Sigmoid colon (tissue), 7 donors: Measurements from ENCODE around the gene IRX3. TPM values are rescaled to one million over a fixed set of nuclear protein-coding genes. Genes with fewer than 3 reads are reported as not detected.

ENCODE experiments used
- DNase-seq: peaks from one replicate; pipeline ENCODE4 v3.0.0-alpha.2; 2019
- H3K27ac ChIP-seq, 4 donors: fragments of 200-600 bp; sonication (generic); one replicate each; pipeline ENCODE4 v1.5.1; 2016 to 2019; ENCODE audit warnings: mild to moderate bottlenecking in 1 of 4
- H3K27me3 ChIP-seq, 3 donors: fragments of 200-600 bp; sonication (generic); one replicate each; pipeline ENCODE4 v1.5.1; 2019; ENCODE audit warnings: mild to moderate bottlenecking in 1 of 3
- H3K36me3 ChIP-seq, 4 donors: fragments of 200-600 bp; sonication (generic); one replicate each; pipeline ENCODE4 v1.5.1; 2016 to 2019
- H3K4me1 ChIP-seq, 4 donors: fragments of 200-600 bp; sonication (generic); one replicate each; pipeline ENCODE4 v1.5.1; 2017 to 2019
- H3K4me3 ChIP-seq, 4 donors: fragments of 200-600 bp; sonication (generic); one replicate each; pipeline ENCODE4 v1.5.1; 2017 to 2019; ENCODE audit warnings: mild to moderate bottlenecking in 2 of 4, moderate library complexity in 1 of 4
- H3K9me3 ChIP-seq, 4 donors: fragments of 200-600 bp in 3 of 4; sonication (generic) in 3 of 4; one replicate each; pipeline versions ENCODE4 v1.5.1 to v1.6.1; 2013 to 2019
- EP300 ChIP-seq, 4 donors: sonication (generic); formaldehyde crosslinking; IDR thresholded peaks; one replicate each; pipeline ENCODE4 v1.6.1; 2017; ENCODE audit warnings: antibody characterized with exemption in 4 of 4
- POLR2A ChIP-seq, 2 donors: fragments of 450-650 bp; IDR thresholded peaks; one replicate each; pipeline ENCODE4 v1.6.1; 2016; ENCODE audit warnings: antibody characterized with exemption in 2 of 2, mild to moderate bottlenecking in 2 of 2, moderate library complexity in 2 of 2
- POLR2AphosphoS5 ChIP-seq, 4 donors: sonication (generic); formaldehyde crosslinking; IDR thresholded peaks; one replicate each; pipeline ENCODE4 v1.6.1; 2017; ENCODE audit warnings: antibody characterized with exemption in 4 of 4
- WGBS, 2 donors: extraction: QIAGEN DNeasy Blood & Tissue Kit; methylation state at CpG; one replicate each; pipeline ENCODE4 v1.1.7; 2013; 5-methylcytosine and 5-hydroxymethylcytosine counted together
- intact Hi-C: fragments of 100-400 bp; cut with DNase I; formaldehyde crosslinking; loops from one replicate; pipeline ENCODE4 v1.15.1; 2023
- polyA plus RNA-seq, 3 donors: library from polyadenylated mRNA; stranded (reverse); fragments of 200-250 nt; gene quantifications; one replicate each; pipeline ENCODE4 v1.2.3, GENCODE V29; 2013
- total RNA-seq, 4 donors: library from RNA; depleted of rRNA; stranded (reverse); fragments of >200 nt; gene quantifications; one replicate each; pipeline ENCODE4 v1.1.0, GENCODE V29; 2016
- TF ChIP-seq, protein P1 (sequence below), 4 experiments: fragments of 450-650 bp in 3 of 4; fragments of 200-600 bp in 1 of 4; IDR thresholded peaks; one replicate each; pipeline ENCODE4 v1.5.1; 2016 to 2019; ENCODE audit warnings: antibody characterized with exemption in 4 of 4, mild to moderate bottlenecking in 3 of 4, moderate library complexity in 2 of 4
- donor health status: healthy with polysubstance abuse.
- donor health status: Bipolar disorder and iron deficiency.
- donor health status: healthy.

The IRX3 gene
- total and polyA plus RNA-seq, 7 donors = 0.10 to 0.33 (median 0.27) TPM; not detected in 4

DNA sequence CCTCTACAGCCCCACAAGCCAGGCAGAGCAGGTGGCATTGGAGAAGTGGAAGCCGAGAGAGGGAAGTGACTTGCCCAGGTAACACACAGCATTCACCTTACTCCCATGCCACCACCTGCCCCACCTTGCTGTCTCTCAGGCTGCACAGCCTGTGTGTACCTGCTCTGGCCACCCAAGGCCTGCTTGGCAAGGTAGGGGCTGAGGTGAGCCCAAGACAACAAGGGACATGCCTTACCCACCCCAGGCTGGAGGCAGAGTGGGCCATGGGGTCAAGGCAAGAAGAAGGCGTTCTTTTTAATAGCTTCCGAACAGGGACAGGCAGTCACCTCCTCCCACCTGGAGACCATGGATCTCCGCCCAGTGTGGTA, 40.1 kb downstream of the IRX3 start:
- intact Hi-C loops = no loop called here

DNA sequence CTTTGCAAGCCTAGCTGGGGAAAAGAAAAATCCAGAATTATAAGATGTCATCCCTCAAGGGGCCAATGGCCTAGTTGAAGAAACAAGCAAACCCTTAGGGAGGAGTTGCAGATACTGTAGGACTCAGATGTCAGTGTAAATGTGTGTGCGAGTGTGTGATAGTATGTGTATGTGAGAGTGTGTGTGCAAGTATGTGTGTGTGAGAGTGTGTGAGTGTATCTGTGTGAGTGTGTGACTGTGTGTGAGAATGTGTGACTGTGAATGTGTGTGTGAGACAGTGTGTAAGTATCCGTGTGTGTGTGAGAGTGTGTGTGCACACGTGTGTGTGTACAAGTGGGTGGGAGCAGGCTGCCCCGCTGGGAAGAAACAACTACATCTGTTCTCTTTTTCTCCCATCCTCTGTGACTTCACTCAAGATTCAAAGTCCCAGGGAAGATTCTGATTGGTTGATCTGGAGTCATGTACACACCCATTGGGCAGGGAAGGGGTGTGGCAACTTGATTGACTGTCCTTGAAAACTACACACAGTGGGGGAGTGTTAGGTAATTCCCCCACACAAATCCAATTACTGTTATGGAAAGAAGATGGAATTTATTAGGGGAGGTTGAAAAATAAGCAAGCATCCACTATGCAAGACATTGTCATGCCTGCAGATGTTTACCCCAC, 40.7 kb downstream of the IRX3 start:
- Histone ChIP-seq H3K36me3 (no peaks in the 10 kb centered on the region), H3K4me3 (no peak overlapping the region), H3K27ac (no peak overlapping the region), H3K27me3 (peaks cover 0 to 15% (median 0%) of the 10 kb centered on the region in 3 donors), H3K9me3 (no peaks in the 10 kb centered on the region), H3K4me1 (no peaks in the 10 kb centered on the region)
- intact Hi-C loops = no loop called here
- TF ChIP-seq POLR2A (IDR thresholded peaks at IDR 0.05) (no peak), EP300 (IDR thresholded peaks at IDR 0.05) (no peak), POLR2AphosphoS5 (IDR thresholded peaks at IDR 0.05) (no peak)
- TF ChIP-seq, protein P1, sequence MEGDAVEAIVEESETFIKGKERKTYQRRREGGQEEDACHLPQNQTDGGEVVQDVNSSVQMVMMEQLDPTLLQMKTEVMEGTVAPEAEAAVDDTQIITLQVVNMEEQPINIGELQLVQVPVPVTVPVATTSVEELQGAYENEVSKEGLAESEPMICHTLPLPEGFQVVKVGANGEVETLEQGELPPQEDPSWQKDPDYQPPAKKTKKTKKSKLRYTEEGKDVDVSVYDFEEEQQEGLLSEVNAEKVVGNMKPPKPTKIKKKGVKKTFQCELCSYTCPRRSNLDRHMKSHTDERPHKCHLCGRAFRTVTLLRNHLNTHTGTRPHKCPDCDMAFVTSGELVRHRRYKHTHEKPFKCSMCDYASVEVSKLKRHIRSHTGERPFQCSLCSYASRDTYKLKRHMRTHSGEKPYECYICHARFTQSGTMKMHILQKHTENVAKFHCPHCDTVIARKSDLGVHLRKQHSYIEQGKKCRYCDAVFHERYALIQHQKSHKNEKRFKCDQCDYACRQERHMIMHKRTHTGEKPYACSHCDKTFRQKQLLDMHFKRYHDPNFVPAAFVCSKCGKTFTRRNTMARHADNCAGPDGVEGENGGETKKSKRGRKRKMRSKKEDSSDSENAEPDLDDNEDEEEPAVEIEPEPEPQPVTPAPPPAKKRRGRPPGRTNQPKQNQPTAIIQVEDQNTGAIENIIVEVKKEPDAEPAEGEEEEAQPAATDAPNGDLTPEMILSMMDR (IDR thresholded peaks at IDR 0.05) = no peak
- DNase-seq = no peak
- WGBS, 2 donors = 83 to 96% methylated on average over 4 of the region's 4 CpGs

More for the DNA sequence above, 40.1 kb downstream of the IRX3 start:
- no peak overlapping the region for H3K27ac ChIP-seq
- no peaks in the 10 kb centered on the region for H3K9me3 ChIP-seq
- no peak for DNase-seq
- H3K27me3 ChIP-seq = peaks cover 0 to 15% (median 0%) of the 10 kb centered on the region in 3 donors
- 87 to 93% methylated on average over 4 of the region's 4 CpGs for WGBS, 2 donors
- no peak for TF ChIP-seq POLR2AphosphoS5 (IDR thresholded peaks at IDR 0.05)
- TF ChIP-seq, protein P1 (IDR thresholded peaks at IDR 0.05) = no peak
- no peak for TF ChIP-seq EP300 (IDR thresholded peaks at IDR 0.05)
- TF ChIP-seq POLR2A (IDR thresholded peaks at IDR 0.05) = no peak
- no peaks in the 10 kb centered on the region for H3K36me3 ChIP-seq
- H3K4me1 ChIP-seq = no peaks in the 10 kb centered on the region
- no peak overlapping the region for H3K4me3 ChIP-seq

DNA sequence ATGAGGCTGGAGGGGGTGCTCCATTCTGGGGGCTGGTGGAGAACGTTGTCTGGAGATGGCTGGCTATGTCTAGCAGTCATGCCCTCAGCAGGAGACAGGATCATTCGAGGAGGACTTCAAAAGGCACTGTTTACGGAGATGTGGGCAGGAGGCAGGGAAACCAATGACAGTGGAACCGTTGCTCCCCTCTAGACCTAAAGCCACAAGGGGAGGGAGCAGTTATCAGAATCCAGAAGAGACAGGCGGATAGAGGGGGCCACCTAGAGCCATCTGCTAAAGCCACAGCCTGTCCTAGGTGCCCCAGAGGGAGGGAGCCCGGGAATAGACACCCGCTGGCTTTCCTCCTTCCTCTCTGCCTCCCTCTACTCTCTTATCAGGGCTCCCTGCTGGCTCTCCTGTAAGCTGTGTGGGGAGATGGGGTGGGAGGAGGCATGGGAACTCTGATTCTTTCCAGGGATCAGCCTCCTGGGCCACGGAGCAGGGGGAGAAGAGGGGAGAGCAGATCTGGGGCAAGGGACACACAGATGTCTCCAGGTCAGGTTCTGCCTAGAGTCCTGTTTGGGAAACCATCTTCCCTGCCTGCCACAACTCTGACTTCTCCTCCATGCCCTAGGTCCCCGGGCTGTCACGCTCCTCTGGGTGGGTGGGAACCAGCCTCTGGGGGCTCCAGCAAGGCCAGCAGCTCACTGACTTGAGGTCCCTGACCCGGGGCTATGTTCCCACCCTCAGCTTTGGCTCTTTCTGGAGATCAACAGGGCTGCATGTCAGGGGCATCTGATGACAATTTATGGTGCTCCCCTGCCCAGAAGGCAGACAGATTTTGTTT, 42.3 kb downstream of the IRX3 start:
- H3K27me3 ChIP-seq = peaks cover 0 to 15% (median 0%) of the 10 kb centered on the region in 3 donors
- H3K9me3 ChIP-seq = no peaks in the 10 kb centered on the region
- H3K4me3 ChIP-seq = no peak overlapping the region
- 39 to 43% methylated on average over 11 of the region's 11 CpGs for WGBS, 2 donors
- no peaks in the 10 kb centered on the region for H3K4me1 ChIP-seq
- no peaks in the 10 kb centered on the region for H3K36me3 ChIP-seq
- no peak overlapping the region for H3K27ac ChIP-seq
- intact Hi-C loops = no loop called here
- TF ChIP-seq, protein P1 (IDR thresholded peaks at IDR 0.05) = no peak
- TF ChIP-seq EP300 (IDR thresholded peaks at IDR 0.05) (no peak), POLR2A (IDR thresholded peaks at IDR 0.05) (no peak), POLR2AphosphoS5 (IDR thresholded peaks at IDR 0.05) (no peak)
- DNase-seq = no peak

DNA sequence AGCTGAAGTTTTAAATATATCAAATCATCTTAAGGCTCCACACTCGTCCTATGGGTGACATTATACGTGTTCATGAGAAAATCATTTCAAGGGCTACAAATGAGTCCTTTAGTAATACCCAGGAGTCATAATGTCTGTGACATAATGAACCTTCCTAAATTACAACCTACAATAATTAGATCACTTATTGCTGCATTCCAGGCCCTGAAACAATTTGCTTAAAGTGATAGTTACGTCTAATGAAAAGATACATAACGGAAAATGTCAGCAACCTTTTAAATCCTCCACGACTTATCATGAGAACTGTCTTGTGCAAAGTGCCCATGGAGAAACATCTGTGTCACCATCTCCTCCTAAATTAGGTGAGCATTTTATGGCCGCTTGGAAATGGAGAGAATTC, 43.4 kb downstream of the IRX3 start:
- no peak for TF ChIP-seq EP300 (IDR thresholded peaks at IDR 0.05)
- TF ChIP-seq, protein P1 (IDR thresholded peaks at IDR 0.05) = no peak
- TF ChIP-seq POLR2A (IDR thresholded peaks at IDR 0.05) = no peak
- no peak for TF ChIP-seq POLR2AphosphoS5 (IDR thresholded peaks at IDR 0.05)
- Histone ChIP-seq H3K4me3 (no peak overlapping the region), H3K9me3 (no peaks in the 10 kb centered on the region), H3K36me3 (no peaks in the 10 kb centered on the region), H3K27me3 (peaks cover 0 to 15% (median 0%) of the 10 kb centered on the region in 3 donors), H3K27ac (no peak overlapping the region), H3K4me1 (no peaks in the 10 kb centered on the region)
- WGBS, 2 donors = 85 to 87% methylated on average over 6 of the region's 6 CpGs
- no peak for DNase-seq
- intact Hi-C loops = no loop called here
